CD4-positive, alpha-beta T cell (primary cell): ENCODE data around the gene ANKDD1A. TPM values are rescaled to one million over a fixed set of nuclear protein-coding genes. Genes with fewer than 3 reads are reported as not detected.

Experiments used
- ATAC-seq: fragments of 200-7000 bp; cut with Tn5 transposase; one replicate; pipeline ENCODE4 v1.10.0; 2022; ENCODE audit warnings: mild to moderate bottlenecking; ENCODE audit not compliant: poor library complexity
- CTCF ChIA-PET: fragments of 350-600 bp; sonication (Branson Sonifier 250); formaldehyde crosslinking; loops from one replicate; lab custom pipeline; 2021; ENCODE audit warnings: antibody characterized with exemption, inconsistent platforms; lab: Charles Lee
- POLR2A ChIA-PET: fragments of 350-600 bp; sonication (Branson Sonifier 250); formaldehyde crosslinking; loops from one replicate; lab custom pipeline; 2021; ENCODE audit warnings: antibody characterized with exemption, inconsistent platforms; lab: Charles Lee
- DNase-seq, 14 experiments: peaks; one replicate each; pipeline ENCODE4 v3.0.0-alpha.2; 2013 to 2020; ENCODE audit warnings: mixed read lengths in 2 of 14
- H3K27ac ChIP-seq, 2 donors: one replicate each; pipeline versions ENCODE4 v1.5.1 to v1.7.0; 2013; ENCODE audit warnings: low read length in 2 of 2, low read depth in 1 of 2, mild to moderate bottlenecking in 1 of 2
- H3K27me3 ChIP-seq, 2 experiments: 1 replicate in 1 of 2; 2 replicates in 1 of 2; pipeline versions ENCODE4 v1.6.1 to v1.7.0; 2013; ENCODE audit warnings: low read length in 2 of 2, control low read depth in 1 of 2, mild to moderate bottlenecking in 1 of 2, moderate library complexity in 1 of 2; ENCODE audit not compliant: insufficient read depth in 2 of 2, control insufficient read depth in 1 of 2
- H3K36me3 ChIP-seq: one replicate; pipeline ENCODE4 v1.6.1; 2013; ENCODE audit warnings: low read length, control low read depth; ENCODE audit not compliant: insufficient read depth
- H3K4me1 ChIP-seq: one replicate; pipeline ENCODE4 v1.6.1; 2013; ENCODE audit warnings: low read length, control low read depth; ENCODE audit not compliant: insufficient read depth
- H3K4me3 ChIP-seq: one replicate; pipeline ENCODE4 v1.5.1; 2013; ENCODE audit warnings: mild to moderate bottlenecking, low read length, moderate library complexity
- H3K9me3 ChIP-seq, 2 experiments: 1 replicate in 1 of 2; 2 replicates in 1 of 2; pipeline versions ENCODE4 v1.6.1 to v1.7.0; 2013; ENCODE audit warnings: low read length in 2 of 2, mild to moderate bottlenecking in 2 of 2, control low read depth in 1 of 2, moderate library complexity in 1 of 2; ENCODE audit not compliant: control insufficient read depth in 1 of 2, insufficient read depth in 1 of 2
- H3K27ac Mint-ChIP-seq: one replicate; pipeline ENCODE4 v1.8.0; 2020; ENCODE audit warnings: mixed read lengths
- H3K27me3 Mint-ChIP-seq: one replicate; pipeline ENCODE4 v1.8.0; 2021; ENCODE audit warnings: mixed read lengths
- H3K36me3 Mint-ChIP-seq: one replicate; pipeline ENCODE4 v1.8.0; 2021; ENCODE audit warnings: low read depth, mixed read lengths
- H3K4me1 Mint-ChIP-seq: one replicate; pipeline ENCODE4 v1.8.0; 2021; ENCODE audit warnings: low read depth, mixed read lengths
- H3K4me3 Mint-ChIP-seq: one replicate; pipeline ENCODE4 v1.8.0; 2020; ENCODE audit warnings: mild to moderate bottlenecking, mixed read lengths
- H3K9me3 Mint-ChIP-seq: one replicate; pipeline ENCODE4 v1.8.0; 2020; ENCODE audit warnings: mixed read lengths
- intact Hi-C, 2 experiments: fragments of 100-400 bp; cut with DNase I in 1 of 2; cut with micrococcal nuclease in 1 of 2; formaldehyde crosslinking; loops; one replicate each; pipeline versions ENCODE4 v1.15.1 to v1.9.0; 2023 to 2025; cut with DNase I, micrococcal nuclease
- total RNA-seq, 174 experiments: library from RNA in 2 of 174; stranded (reverse) in 2 of 174; gene quantifications; one replicate each; pipeline ENCODE4 v1.2.3 and lab custom pipeline; 2021 to 2026
- TF ChIP-seq, protein P1 (sequence below): fragments of 200-600 bp; IDR thresholded peaks from one replicate; pipeline ENCODE4 v1.8.0; 2022; ENCODE audit warnings: antibody characterized with exemption, mild to moderate bottlenecking

The ANKDD1A gene
- total RNA-seq, 2 experiments from 2014 or later = 0.95 to 1.9 TPM

DNA sequence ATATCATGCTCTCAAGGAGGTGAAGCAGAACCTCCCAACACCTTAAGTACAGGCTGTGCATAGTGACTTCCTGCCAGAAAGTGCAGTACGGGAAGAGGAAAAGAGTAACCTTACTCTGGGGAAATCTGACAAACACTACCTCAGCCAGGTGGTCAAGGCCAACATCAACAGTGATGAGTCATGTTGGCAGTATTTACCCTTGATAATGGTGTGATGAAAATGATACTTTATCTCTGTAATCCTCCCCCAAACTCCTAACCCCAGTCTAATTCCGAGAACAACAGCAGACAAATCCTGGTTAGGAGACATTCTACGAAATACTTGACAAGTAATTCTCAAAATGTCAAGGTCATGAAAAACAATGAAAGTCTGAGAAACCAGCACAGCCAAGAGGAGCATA lies 26.5 kb downstream of the ANKDD1A start:
- H3K27me3 Mint-ChIP-seq = no peaks in the 10 kb centered on the region
- DNase-seq (no peak), ATAC-seq (no peak)
- no peak overlapping the region for H3K4me3 Mint-ChIP-seq
- Histone ChIP-seq H3K27ac (no peak overlapping the region), H3K9me3 (no peaks in the 10 kb centered on the region), H3K4me1 (no peaks in the 10 kb centered on the region), H3K36me3 (no peaks in the 10 kb centered on the region), H3K27me3 (no peaks in the 10 kb centered on the region), H3K4me3 (no peak overlapping the region)
- TF ChIP-seq, protein P1, sequence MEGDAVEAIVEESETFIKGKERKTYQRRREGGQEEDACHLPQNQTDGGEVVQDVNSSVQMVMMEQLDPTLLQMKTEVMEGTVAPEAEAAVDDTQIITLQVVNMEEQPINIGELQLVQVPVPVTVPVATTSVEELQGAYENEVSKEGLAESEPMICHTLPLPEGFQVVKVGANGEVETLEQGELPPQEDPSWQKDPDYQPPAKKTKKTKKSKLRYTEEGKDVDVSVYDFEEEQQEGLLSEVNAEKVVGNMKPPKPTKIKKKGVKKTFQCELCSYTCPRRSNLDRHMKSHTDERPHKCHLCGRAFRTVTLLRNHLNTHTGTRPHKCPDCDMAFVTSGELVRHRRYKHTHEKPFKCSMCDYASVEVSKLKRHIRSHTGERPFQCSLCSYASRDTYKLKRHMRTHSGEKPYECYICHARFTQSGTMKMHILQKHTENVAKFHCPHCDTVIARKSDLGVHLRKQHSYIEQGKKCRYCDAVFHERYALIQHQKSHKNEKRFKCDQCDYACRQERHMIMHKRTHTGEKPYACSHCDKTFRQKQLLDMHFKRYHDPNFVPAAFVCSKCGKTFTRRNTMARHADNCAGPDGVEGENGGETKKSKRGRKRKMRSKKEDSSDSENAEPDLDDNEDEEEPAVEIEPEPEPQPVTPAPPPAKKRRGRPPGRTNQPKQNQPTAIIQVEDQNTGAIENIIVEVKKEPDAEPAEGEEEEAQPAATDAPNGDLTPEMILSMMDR = no peak
- CTCF ChIA-PET = no interaction called here
- no peak overlapping the region for H3K27ac Mint-ChIP-seq
- H3K4me1 Mint-ChIP-seq = no peaks in the 10 kb centered on the region
- H3K36me3 Mint-ChIP-seq = no peaks in the 10 kb centered on the region
- POLR2A ChIA-PET = no interaction called here
- intact Hi-C loops = no loop called here
- H3K9me3 Mint-ChIP-seq = no peaks in the 10 kb centered on the region

- Mint-ChIP-seq H3K27ac (no peak overlapping the region), H3K9me3 (no peaks in the 10 kb centered on the region), H3K36me3 (no peaks in the 10 kb centered on the region), H3K27me3 (no peaks in the 10 kb centered on the region), H3K4me3 (no peak overlapping the region), H3K4me1 (no peaks in the 10 kb centered on the region)
- DNase-seq (no peak), ATAC-seq (no peak)
- no peaks in the 10 kb centered on the region for H3K27me3 ChIP-seq
- H3K27ac ChIP-seq = no peak overlapping the region
- H3K9me3 ChIP-seq = no peaks in the 10 kb centered on the region
- intact Hi-C loops = no loop called here
- POLR2A ChIA-PET = no interaction called here
- TF ChIP-seq, protein P1 = no peak
- no peaks in the 10 kb centered on the region for H3K36me3 ChIP-seq
- no peak overlapping the region for H3K4me3 ChIP-seq
- CTCF ChIA-PET = interaction anchor here (1.2 kb wide), 1 partner anchor 15 kb away, joined by 3 read pairs; no protein-coding TSS in a partner anchor
- H3K4me1 ChIP-seq = no peaks in the 10 kb centered on the region
Observed at GRCh38 chr15:64942356-64942755, 30.7 kb downstream of the ANKDD1A start.

GRCh38 chr15:64943512-64944225 lies 32.0 kb downstream of the ANKDD1A start:
- Histone ChIP-seq H3K9me3 (no peaks in the 10 kb centered on the region), H3K36me3 (no peaks in the 10 kb centered on the region), H3K27me3 (no peaks in the 10 kb centered on the region), H3K27ac (no peak overlapping the region), H3K4me1 (no peaks in the 10 kb centered on the region), H3K4me3 (no peak overlapping the region)
- Mint-ChIP-seq H3K36me3 (no peaks in the 10 kb centered on the region), H3K9me3 (no peaks in the 10 kb centered on the region), H3K4me1 (no peaks in the 10 kb centered on the region), H3K4me3 (no peak overlapping the region), H3K27ac (no peak overlapping the region), H3K27me3 (no peaks in the 10 kb centered on the region)
- POLR2A ChIA-PET = no interaction called here
- ATAC-seq (no peak), DNase-seq (no peak)
- CTCF ChIA-PET = no interaction called here
- TF ChIP-seq, protein P1 = no peak
- intact Hi-C loops = no loop called here
